Activated T-cell treated with anti-CD3 and anti-CD28 coated beads for 24 hours (primary cell): ENCODE measurements around the gene DEFB132.
"Not testable (repeated sequence)": the region's sequence is repeated elsewhere in the genome, so short reads cannot be mapped to it uniquely, and the experiment has no call there.

Source experiments
- DNase-seq: peaks from one replicate; pipeline ENCODE4 v3.0.0-alpha.2; 2020; ENCODE audit warnings: low read depth

The DEFB132 gene, protein sequence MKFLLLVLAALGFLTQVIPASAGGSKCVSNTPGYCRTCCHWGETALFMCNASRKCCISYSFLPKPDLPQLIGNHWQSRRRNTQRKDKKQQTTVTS

DNA sequence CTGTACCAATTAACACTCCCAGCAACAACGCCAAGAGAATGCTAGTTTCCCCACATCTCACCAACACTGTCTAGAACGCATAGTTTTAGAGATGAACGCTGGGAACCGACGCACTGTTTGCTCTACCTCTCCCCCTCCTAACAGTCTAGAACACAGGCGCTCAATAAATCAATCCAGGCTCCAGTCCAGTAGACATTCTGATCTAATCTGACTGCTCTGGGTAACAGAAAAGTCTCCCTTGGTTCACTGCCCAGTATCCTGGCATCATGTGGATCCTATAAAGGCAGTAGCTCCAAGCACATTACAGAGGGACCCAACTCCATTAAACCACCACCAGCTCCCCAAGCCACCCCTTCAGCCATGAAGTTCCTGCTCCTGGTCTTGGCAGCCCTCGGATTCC, at the start of gene DEFB132:
DEFB132 (plus strand) TSS at position 306 of the 400 bp plus-strand sequence; CDS start at position 361, 55 bp downstream.
- no peak for DNase-seq

DNA sequence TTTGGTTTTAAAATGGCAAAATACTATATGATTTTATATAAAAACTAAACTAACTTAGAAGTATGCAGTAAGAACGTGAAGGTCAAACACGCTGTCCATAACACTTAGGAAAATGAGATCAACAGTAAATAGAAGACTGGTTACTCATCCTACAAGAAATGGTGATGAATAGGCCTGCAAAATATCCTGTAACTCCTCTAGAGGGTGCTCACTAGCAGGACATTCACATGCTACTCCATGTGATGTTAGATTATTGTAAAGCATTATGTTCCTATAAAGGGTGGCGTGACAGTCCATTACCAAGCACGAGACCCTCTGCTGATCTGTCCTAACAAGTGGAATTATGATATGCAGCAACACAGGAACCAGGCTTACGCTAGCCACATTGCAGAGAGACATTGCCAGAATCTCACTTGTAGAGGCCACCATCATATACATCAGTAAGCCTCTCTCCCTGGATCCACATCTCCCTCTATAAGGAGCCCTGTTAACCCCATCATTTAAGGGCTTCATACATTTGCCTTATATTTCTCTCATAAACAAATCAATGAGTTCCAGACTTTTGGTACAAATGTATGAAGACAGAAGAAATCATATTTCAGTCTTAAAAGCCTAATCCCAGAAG, 48.5 kb upstream of the DEFB132 start:
- DNase-seq = peak; percentile 8

DNA sequence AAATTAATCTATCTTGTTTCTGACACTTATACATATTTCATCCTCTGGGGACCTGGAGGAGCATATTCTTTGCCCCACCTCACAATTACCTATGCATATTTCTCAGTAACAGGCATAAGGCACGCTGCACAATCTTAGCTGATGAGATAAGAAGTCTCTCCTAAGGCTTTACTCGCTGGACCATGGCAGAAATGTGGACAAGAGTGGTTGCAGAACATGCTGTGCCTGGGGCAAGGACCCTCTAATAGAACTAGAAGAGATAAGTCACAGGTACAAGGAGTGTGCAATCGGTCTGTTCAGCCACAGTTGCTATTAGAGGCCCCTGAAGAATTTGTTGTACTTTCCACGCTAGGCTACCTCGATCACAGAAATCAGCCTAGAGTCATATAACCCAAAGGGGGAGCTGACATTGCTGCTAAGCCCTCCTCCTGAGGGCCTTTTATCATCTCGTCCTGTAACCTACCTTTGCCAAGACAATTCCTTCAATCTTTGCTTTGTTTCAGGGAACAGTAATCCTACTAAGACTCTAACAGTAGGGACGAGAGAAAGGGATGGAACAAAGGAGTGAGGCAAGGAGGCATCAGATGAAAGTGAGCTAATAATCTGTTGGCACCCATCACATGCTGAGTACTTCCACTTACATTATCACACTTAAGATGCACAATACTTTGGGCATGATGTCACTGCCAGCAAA, 46.6 kb upstream of the DEFB132 start:
- DNase-seq = no peak

DNA sequence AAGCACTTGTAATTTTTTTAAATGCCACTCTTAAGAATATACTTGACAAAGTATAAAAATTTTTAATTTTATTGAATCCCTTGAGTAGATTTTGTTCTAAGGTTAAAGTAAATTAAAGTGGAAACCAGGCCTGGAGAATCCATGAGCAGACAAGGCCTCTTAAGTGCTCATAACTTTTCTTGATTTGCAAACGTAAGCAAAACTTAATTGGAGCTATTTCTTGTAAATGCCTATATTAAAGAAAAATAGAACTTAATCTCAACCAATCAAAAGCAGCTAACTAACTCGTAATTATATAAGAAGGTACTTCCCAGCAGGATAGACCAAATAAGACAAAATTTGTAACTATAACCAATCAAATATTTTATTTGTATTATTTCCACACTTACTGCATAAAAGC, 43.1 kb upstream of the DEFB132 start:
- no peak for DNase-seq

DNA sequence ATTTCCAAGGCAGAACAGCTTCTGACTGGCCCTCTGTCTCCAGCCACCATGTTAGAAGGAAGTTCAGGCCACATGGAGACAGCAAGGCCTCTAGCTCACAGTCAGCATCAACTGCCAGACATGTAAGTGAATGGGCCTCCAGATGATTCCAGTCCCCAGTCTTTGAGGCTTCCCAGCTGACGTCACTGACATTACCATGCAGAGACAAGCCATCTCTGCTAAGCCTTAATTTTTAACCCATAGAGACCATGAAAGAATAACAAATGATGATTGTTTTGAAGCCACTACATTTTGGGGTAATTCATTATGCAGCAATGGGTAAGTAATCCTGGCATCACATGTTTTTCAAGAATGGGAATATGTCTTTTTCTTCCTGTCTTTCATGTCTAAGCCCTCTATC, 41.7 kb upstream of the DEFB132 start:
- no peak for DNase-seq

DNA sequence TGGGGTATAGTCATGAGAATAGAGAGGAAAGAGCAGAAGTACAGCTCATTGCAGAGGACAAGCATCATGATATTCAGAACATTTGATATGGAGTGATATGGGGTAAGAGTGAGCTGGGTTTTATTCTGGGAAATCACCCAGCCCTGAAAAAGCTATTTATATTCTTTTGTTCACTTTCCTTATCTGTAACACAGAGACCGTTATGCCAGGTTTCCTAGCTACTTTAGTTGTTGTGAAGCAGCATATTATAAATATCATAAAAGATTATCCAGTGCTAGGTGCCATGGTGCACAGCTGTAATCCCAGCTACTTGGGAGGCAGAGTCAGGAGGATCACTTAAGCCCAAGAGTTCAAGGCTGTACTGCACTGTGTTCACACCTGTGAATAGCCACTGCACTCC, 40.3 kb upstream of the DEFB132 start:
- no peak for DNase-seq

DNA sequence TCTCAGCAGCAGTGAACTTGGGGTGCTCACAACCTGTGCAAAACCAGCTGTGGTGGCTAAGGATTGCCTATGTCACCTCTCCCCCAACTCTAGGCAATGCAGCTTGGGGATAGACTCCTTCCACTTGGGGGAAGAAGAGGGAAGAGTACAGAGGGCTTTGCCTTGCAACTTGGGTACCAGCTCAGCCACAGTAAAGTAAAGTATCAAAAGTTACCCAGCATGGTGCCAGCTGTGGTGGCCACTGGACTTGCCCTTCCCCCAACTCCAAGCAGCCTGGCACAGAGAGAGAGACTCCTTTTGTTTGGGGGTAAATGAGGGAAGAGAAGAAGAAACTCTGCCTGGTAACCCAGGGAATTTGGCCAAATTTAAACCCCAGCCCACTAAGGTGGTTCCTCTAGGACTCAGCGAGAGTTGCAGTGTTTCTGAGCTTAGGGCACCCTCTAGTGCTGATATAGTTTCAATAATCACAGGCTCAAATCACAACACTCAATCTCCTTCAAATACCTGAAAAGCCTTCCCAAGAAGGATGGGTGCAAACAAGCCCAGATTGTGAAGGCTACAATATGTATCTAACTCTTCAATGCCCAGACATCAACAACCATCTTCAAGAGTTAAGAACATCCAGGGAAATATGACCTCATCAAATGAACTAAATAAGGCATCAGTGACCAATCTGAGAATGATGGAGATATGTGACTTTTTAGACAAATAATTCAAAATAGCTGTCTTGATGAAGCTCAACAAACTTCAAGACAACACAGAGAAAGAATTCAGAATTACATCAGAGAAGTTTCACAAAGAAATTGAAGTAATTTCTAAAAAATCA, 38.0 kb upstream of the DEFB132 start:
- no peak for DNase-seq

DNA sequence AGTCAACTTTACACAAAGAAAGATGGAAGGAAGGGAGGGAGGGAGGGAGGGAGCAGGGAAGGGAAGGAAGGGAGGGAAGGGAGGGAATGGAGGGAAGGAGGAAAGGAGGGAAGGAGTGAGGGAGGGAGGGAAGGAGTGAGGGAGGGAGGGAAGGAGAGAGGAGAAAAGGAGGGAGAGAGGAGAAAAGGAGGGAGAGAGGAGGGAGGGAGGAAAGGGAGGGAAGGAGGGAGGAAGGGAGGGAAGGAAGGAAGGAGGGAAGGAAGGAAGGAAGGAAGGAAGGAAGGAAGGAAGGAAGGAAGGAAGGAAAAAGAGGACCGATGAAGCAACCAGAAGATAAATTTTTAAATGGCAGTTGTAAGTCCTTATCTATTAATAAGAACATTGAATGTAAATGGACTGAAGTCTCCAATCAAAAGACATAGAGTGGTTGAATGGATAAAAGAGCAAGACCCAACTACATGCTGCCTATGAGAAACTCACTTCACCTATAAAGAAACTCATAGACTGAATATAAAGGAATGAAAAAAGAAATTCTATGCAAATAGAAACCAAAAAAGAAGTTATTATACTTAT, 36.2 kb upstream of the DEFB132 start:
- no peak for DNase-seq

DNA sequence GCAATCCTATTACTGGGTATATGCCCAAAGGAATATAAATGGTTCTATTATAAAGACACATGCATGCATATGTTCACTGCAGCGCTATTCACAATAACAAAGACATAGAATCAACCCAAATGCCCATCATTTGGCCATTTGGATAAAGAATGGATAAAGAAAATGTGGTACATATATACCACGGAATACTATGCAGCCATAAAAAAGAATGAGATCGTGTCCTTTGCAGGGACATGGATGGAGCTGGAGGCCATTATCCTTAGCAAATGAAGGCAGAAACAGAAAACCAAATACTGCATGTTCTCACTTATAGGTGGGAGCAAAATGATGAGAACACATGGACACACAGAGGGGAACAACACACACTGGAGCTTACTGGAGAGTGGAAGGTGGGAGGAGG, 31.6 kb upstream of the DEFB132 start:
- DNase-seq = not testable (repeated sequence)

DNA sequence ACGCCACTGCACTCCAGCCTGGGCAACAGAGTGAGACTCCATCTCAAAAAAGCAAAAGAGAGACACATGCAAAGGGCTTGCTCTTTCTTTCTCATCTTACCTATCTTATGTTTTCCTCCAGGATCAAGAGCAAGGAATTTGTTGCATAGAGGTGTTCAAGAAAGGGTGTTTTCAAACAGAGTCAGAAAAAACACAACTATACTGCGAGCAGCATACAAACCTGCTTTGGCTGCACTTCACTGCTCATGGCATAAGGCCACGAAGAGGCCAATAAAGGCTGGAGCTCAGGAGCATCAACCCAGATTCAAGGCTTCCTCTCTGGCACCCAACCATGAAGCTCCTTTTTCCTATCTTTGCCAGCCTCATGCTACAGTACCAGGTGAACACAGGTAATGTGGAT, 30.6 kb upstream of the DEFB132 start, which contains the start of gene DEFB129:
DEFB129 (plus strand) TSS at position 301 of the 400 bp plus-strand sequence; CDS start at position 332, 31 bp downstream.
- DNase-seq = no peak

DNA sequence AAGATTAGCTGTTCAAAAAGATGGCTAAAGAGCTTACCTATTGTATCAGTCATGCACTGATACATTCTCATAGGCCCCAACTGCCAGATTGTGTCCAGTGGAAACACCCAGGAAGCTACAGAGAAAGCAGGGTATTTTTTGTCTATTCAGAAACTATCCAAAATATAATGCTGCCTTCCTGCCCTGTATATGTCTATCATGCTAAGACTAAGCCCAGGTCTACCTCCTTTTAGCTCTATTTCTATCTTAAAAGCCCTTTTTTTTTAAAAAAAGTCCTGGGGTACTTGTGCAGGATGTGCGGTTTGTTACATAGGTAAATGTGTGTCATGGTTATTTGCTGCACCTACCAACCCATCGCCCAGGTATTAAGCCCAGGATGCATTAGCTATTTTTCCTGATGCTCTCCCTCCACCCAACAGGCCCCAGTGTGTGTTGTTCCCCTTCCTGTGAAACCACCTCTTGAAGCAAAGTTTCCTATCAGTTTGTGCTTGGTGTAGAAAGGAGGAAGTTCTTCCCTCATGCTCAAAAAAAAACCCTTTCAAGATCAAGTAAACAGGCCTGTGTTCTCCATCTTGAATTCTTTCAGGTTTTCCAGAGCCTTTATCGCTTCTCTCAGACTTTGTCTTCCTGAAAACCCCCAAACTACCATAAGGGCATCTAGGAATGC, 30.0 kb upstream of the DEFB132 start:
- DNase-seq = no peak

DNA sequence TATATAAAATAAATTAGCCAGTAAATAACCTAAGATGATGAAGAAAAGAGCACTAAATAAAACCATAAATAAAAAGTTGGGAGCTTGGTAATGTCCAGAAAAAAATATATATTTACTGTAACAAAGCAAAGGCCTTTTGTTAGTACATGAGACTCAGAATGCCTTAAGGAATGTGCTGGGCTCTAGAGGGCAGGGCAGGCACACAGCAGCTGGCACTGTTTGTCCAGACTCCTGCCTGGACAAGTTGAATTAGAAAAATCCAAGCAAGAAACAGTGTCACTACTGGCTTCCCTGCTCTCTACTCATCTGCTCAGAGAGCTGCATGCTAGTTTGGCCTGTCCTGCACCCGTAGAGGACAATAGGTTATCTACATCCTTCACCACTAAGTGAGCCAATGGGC, 21.6 kb upstream of the DEFB132 start:
- DNase-seq = no peak

DNA sequence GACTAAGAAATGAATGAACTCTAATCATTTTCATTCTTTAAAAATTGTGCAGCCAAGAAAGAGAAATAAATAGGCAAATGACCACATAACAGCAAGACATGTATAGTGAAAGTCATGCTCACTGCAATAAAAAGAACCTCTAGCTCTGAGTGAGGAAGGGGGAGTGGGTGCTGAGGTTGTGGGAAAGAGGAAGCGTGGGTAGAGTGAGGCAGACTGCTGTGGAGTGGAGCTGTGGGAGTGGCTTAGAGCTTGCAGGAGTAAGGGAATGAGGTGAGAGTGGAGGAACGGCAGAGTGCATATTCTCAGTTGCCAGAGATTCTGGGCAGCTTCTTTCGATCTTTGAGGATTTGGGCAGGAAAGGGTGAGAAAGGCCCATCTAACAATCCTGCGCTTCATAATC, 20.0 kb upstream of the DEFB132 start:
- DNase-seq = peak; percentile 2

DNA sequence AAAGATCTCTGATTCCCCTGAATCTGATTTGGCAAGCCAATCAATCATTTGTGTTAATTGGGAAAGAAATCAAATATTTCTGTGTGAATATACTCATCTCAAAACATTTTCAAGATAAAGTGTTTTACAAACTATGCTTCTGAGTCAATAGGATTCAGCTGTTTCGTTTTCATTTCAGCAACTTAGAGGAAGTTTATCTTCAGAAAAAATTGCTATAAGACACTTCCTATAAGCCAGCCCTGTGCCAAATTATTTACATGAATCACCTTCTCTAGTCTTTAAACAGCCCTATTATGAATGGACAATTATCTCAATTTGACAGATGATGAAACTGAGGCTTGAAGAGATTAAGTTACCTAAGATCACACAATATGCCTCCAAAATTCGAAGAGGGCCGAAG, 19.6 kb upstream of the DEFB132 start:
- DNase-seq = no peak

DNA sequence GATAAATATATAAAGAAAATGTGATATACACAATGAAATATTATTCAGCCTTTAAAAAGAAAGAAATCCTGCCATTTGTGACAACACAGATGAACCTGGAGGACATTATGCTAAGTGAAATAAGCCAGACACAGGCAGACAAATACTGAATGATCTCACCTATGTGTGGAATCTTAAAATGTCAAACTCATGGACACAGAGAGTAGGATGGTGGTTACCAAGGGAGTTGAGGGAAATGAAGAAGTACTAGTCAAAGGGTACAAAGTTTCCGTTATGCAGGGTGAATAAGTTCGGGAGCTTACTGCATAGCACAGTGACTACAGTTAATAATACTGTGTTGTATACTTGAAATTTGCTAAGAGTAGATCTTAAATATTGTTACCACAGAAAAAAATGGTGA, 14.6 kb upstream of the DEFB132 start:
- DNase-seq = no peak

DNA sequence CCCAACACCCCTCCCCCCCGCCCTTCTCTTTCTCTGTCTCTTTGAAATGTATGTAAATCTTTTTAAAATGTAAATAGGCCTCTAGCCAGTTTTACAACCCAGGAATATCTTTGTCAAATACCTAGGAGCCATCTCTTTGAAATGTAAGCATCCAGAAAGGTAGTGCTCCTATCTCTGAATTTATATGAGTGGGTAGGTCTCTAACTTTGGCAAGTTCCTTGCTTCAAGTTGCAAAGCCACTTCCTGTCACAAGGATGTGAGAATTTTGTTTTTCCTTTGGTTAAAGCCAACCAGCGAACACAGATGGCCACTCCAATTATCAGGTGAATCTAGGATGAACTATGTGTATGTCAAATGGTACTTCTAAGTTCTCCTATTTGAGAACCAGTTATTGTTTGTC, 6.2 kb upstream of the DEFB132 start:
- DNase-seq = no peak

DNA sequence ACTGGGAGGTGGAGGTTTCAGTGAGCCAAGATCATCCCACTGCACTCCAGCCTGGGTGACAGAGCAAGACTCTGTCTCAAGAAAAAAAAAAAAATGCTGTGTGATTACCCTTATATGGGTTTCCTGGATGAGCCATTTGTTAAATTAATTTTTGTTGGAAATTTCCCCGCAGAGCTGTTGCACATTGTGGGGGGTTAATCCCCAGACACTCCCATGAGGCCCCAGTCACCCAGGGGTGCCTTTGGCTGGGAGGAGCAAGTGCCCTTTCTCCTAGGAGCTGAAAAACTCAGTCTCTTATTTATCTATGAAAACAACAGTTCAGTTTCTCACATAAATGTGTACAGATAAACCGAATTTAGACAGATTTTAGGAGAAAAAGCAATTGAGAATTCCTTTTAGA, 4.7 kb upstream of the DEFB132 start:
- DNase-seq = no peak

DNA sequence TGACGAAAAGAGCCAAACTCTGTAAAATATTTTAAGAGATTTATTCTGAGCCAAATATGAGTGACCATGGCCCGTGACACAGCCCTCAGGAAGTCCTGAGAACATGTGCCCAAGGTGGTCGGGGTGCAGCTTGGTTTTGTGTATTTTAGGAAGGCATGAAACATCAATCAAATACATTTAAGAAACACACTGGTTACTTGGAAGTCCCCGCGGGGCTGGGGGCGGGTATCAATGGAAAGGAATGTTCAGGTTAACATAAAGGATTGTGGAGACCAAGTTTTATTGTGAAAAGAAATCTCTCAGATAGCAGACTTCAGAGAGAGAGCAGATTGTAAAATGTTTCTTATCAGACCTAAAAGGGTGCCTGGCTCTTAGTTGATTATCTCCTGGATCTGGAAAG, 4.1 kb upstream of the DEFB132 start:
- DNase-seq = not testable (repeated sequence)

DNA sequence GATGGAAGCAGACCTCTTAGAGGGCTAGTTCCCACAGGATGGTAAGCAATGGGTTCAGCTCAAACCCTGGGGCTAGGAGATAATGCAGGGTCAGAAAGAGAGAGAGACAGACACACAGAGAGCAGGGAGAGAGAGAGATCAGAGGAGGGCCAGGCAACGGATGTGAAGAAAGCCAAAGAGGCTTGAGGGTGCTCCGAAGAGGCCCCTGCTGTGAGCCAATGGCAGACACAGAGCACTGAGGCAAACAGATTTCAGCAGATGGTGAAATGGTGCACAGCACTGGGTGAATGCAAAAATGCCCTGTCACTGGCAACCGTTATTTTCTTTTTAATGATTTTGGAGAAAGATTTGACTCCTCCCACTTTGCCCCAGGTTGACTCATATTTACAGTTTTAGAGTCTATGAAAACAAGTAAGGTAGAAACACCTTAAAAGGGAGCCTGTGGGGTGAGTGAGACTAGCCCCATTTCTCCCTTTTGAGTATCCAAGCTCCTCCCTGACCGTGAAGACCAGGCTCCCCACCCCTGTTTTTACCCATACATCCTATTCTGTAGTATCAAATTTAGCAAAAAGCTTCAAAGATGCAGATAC, 840 bp downstream of the DEFB132 start:
- no peak for DNase-seq

DNA sequence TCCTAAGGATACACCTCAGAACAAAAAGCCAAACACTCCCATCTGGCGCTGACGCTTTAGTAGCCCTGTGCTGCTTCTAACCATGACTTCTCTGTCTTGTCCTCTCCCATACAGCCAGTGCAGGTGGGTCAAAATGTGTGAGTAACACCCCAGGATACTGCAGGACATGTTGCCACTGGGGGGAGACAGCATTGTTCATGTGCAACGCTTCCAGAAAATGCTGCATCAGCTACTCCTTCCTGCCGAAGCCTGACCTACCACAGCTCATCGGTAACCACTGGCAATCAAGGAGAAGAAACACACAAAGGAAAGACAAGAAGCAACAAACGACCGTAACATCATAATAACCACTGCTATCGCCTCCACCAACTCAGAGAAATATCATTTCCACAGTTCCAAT, 1.4 kb downstream of the DEFB132 start:
- DNase-seq = no peak

DNA sequence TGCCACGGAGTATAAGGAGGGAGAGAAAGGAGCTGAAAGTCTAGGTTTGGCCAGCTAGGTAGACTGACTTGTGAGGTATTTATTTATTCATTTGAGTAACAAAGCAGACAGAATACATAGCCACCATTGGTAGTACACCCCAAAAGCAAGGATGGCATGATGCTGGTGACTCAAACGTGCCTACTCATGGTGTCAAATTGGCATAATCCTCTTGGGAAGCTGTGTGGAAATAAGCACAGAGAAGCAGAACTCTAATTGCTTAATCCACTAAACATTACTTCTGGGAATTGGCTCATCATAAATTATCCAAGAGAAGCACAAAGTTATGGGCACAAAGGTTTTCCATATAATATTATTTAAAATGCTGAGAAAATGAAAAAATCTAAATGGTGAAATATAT, 2.5 kb downstream of the DEFB132 start:
- no peak for DNase-seq

DNA sequence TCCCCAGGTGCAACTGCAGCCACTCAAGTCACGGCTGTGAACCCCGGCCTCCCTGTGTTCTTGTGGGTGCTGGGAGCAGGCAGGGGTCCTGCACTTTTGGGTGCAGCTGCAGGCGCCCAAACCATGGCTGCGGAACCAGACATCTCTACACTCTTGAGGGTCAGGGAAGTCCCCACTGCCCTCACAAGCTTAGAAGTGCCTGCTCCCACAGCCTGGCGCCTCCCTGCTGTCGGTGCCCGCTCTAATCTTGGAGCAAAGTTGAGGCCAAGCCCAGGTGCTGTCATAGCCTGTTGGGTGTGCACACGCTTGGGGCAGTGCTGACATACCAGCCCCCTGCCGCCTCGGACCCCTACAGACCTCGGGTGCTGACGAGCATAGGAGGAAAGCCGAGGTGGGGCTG, 6.2 kb downstream of the DEFB132 start:
- no peak for DNase-seq
